Nucleus accumbens (tissue), 56 donors: ENCODE measurements around the gene PID1.

Experiments used
- DNase-seq, 56 donors: peaks; one replicate each; lab custom pipeline; 2025; lab: John Stamatoyannopoulos, UW

PID1 gene

DNA sequence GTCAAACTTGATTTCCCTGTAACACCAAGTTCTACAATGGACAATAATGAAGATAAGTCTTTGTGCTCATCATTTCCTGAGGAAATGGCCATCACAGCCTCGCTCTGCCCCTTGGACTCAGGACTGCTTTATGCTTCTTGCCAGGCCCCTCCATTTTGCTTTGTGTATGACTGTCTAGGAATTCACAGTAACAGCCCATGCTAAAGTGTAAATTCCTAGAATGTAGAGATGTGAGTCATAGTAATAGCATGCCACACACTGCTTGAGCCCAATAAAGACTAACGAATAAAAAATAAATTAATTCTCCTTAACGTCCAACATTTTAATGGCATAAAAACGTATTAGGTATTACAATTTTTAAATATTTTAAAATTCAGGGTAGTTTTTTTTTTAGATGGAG, 226.5 kb downstream of the PID1 start:
- DNase-seq, result no peak

GRCh38 chr2:229043681-229044080, 227.4 kb downstream of the PID1 start:
- no peak for DNase-seq

DNA sequence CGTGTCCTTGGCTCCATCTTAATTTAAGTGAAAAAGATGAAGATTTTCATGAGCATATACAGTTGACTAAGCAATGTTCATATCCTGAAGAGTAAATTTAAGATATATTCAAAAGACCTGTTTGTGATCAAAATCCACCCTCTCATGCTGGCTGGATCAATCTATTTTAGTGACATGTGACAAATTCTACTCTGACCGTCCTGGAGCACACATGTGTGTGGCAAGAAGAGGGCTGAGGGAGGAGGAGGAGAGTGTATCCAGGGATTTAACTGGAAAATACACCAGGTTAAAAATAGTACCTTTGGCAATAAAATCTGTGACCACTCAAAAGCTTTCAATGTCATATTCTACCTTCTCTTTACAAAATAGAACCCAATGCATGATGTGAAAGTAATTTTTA, 228.7 kb downstream of the PID1 start:
- no peak for DNase-seq

DNA sequence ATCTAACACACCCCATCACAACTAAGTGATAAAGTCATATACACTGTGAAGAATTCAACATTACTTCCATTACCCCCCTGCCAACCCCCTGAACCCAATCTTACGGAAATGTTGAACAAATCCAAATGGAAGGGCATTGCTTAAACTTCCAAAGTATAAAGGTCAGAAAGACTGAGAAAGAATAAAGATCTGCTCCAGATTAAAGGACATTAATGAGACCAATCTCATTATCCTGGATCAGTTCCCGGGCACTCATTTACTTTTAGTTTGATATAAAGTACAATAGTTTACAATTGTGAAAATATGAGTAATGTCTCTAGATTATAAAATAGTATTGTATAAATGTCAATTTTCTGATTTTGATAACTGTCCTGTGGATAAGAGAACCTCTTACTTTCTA, 229.4 kb downstream of the PID1 start:
- no peak for DNase-seq

DNA sequence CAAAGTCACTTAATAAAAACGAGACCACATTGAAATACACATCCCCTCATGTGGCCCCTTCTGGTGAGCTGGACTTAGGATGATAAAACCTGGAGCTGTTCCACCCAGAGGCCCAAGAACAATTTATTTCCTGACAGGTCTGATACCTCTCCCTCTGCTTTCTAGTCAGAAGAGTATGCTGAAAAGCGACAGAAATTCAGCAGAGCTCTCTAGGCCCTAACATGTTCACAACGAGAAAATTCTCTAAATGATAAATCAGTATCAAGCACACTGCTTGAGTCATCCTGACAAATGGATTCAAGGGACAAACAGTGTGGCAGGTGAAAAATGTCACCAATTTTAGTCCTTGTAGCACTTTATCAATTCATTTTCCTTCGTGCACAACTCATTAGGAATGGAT, 233.5 kb downstream of the PID1 start:
- no peak for DNase-seq

DNA sequence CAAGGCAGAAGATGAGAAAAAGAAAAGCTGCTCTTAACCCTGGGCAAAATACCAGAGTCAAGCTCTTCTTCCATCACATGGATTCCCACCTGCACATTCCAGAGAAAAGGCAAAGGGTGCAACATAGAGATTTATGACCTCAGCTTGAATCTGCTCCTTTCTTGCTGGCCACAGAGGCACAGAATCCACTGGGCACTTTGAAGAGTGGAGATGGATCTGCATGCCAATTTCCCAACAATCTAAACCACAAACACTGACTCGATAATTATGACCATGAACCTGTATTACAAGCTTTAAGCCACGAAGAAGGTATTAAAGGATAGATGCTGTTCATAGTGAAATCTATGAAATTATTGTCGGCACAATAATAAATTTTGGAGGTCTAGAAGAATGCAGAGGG, 237.3 kb downstream of the PID1 start:
- DNase-seq, result no peak

DNA sequence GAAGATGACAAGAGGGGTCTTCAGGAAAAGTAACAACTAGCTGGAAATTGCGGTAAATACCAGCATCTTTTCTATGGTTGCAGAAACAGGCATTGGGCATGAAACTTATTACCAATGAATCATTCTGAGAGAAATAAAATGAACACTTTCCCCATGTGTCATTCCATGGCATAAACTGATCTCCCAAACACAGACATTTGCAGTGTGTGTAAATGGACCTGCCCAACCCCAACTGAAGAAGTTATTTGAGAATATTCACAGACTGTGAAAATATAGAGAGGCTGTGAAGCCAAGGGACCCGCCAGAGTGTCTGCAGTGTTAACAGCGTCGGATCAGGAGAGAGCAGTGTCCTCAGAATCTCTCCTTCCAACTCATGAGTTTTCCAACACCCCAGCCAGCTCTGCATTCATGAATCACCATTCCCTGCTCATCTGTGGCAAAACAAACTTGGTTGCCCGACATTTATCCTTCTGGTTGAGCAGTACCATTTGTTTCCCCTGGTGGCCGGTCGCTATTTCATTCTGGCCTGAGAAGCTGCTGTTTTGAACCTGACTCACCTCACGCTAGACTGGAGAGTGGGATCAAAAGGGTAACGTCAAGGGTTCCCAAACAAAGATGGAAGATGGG, 238.4 kb downstream of the PID1 start:
- DNase-seq, result no peak

DNA sequence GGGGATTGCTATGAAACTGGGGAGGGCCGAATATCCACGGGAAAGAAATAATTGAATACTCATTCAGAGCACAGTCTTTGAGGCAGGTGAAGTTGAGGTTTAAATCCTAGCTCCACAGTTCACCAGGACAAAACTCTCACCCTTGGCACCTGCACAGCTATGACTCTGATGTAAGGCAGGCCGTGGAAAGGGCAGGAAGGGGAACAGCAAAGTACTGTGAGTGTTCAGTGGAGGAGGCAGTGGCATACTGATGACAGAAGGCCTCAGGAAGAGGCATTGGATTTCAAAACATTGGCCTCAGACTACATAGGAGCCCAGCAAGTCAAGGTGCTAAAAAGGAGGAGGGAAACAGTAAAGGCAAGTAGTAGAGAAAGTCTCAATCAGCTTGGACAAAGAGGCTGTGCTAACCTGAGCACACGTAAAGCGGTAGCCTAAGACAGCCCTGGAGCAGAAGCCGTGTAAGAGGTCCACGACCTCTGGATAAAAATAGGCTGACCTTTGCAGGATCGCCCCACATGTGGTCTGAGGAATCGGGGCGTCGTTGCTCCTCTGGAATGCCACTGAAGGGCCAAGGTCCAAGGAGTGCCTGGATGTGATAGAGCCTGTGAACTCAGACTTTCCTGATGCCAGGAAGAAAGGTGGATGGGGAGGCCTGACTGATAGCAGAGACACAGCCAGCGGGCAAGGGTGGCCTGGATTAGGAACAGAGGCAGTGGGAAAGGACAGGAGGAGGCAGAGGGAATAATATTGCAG, 243.6 kb downstream of the PID1 start:
- no peak for DNase-seq

DNA sequence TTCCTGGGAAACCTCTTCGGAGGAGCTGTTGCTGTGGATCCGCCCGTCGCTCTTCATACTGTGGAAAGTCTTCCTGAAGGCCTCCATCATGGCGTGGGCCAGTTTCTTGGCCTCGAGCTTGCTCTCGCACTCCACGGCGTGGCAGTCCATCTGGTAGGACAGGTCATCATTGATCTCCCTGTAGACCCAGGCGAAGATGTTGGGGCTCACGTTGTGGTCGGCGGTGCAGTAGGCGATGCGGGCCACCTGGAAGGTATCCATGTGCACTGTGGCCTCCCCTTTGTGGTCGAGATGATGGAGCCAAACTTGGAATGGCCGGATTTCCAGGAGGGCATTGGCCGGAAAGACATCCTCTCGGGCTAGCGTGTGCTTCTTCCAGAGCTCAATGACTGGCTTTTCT, 245.4 kb downstream of the PID1 start:
- DNase-seq, result no peak

- no peak for DNase-seq
Observed at GRCh38 chr2:229022652-229023051, 248.4 kb downstream of the PID1 start.

DNA sequence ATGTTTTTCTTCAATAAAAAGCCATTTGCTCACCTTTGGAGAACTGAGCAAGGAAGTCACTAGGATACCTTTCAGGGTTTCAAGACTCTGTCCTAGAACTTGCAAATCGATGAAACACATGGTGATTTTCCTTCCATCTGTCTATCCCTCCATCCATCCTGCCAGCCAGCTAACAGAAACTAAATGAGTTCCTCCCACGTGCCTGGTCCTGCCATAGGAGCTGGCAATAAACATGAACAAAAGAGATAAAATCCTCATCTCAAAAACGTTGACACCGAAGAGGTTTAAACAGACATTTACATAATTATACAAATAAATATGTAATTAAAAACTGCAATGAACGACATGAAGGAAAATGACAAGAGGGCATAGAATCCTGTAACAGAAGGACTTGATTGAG, 249.0 kb downstream of the PID1 start:
- DNase-seq, result no peak

- DNase-seq, result no peak
Observed at GRCh38 chr2:229009816-229010215, 261.3 kb downstream of the PID1 start.

DNA sequence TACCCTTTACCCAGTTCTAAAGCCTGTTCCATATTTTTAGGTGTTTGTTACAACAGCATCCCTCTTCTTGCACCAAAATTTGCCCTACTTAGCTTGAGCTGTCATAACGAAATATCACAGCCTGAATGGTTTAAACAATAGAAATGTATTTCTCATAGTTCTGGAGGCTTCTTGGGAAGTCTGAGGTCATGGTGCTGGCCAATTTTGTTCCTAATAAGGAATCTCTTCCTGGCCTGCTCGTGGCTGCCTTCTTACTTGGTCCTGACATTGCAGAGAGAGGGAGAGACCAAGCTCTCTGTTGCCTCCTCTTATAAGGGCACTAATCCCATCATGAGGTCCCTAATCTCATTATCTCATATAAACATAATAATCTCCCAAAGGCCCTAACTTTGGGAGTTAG, 267.8 kb downstream of the PID1 start:
- DNase-seq, result no peak

DNA sequence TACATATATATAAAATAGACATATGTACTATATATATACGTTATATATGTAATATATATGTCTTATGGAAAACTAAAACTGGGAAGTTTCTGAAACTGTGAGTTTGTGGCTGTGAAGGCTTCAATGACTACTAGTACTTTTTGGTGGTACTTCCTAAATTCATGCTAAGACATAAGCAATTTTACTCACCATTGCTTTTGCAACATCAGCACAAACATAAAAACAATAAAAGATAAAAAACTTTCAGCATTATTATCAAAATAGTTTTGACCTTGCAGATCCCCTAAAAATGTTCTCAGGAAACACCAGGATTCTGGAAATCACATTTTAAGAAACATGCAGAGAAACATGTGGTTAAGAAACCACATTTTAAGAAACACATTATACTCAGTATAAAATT, 269.9 kb downstream of the PID1 start:
- DNase-seq, result no peak

DNA sequence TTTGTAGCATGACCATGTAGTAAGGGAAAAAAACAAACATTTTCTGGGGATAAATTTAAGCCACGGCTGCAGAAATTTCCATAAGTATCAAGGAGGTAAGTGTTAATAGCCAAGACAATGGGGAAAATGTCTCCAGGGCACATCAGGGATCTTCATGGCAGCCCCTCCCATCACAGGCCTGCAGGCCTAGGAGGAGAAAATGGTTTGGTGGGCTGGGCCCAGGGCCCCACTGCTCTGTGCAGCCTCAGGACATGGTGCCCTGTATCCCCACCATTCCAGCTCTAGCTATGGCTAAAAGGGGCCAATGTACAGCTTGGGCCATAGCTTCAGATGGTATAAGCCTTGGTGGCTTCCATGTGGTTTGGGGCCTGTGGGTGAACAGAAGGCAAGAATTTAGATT, 271.8 kb downstream of the PID1 start:
- DNase-seq, result no peak

DNA sequence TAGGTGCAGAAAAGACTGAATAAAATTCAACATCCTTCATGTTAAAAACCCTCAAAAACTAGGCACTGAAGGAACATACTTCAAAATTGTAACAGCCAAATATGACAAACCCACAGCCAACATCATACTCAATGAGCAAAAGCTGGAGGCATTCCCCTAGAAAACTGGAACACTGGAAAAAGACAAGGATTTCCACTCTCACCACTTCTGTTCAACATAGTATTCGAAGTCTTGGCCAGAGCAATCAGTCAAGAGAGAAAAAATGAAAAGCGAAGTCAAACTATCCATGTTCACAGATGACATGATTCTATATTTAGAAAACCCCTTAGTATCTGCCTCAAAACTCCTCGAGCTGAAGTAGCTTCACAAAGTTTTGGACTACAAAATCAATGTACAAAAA, 282.3 kb downstream of the PID1 start:
- DNase-seq, result no peak

DNA sequence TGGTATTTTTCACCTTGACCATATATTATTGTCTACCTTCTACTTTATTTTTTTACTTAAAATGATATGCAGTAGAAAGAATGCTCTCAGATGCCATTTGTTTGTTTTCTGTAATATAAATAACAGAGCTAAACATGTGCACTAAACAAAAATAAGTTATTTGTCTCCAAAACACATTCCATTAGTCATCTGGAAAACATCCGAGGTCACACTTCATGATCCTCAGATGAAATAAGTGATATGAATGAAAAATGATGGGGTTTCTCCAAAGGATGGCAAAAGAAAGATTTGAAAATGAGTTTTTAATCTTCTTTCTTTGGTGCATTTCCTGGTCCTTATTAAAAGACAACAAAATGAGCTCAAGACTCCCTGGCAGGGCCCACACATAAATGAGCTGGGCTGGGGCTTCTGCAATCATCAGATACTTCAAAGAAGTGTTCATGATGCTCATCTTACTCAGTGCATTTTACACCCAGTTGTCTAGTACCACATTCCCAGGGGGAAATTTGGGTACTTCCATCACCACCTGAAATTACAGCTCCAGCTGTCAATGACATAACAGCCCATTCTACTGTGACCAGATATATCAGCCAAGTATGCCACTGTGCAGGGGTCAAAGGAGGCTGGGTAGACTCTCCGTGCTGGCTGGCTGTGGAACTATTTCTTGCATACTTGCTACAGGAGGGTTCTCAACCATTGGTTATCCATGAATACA, 283.5 kb downstream of the PID1 start:
- DNase-seq, result no peak

- DNase-seq, result no peak
Observed at GRCh38 chr2:228986961-228987360, 284.1 kb downstream of the PID1 start.

GRCh38 chr2:228983700-228984099, 287.4 kb downstream of the PID1 start:
- DNase-seq, result no peak

- DNase-seq, result no peak
Observed at GRCh38 chr2:228974169-228974568, 296.9 kb downstream of the PID1 start.
